Spinal cord (tissue), 10 donors: ENCODE data around the gene FLCN. TPM values are rescaled to one million over a fixed set of nuclear protein-coding genes. Genes with fewer than 3 reads are reported as not detected.
"Not testable (repeated sequence)": the region's sequence is repeated elsewhere in the genome, so short reads cannot be mapped to it uniquely, and the experiment has no call there.

Experiments
- DNase-seq, 6 donors: peaks; one replicate each; pipeline versions ENCODE4 v3.0.0 to v3.0.0-alpha.2; 2013 to 2015; ENCODE audit warnings: low spot score in 6 of 6, low read depth in 4 of 6
- H3K27ac ChIP-seq: one replicate; pipeline ENCODE4 v1.5.1; 2013; ENCODE audit warnings: low read depth, low read length, control low read depth
- H3K27me3 ChIP-seq: one replicate; pipeline ENCODE4 v1.6.1; 2013; ENCODE audit warnings: low read length; ENCODE audit not compliant: control insufficient read depth, insufficient read depth
- H3K36me3 ChIP-seq: one replicate; pipeline ENCODE4 v1.6.1; 2013; ENCODE audit warnings: low read length; ENCODE audit not compliant: control insufficient read depth, insufficient read depth
- H3K4me1 ChIP-seq: one replicate; pipeline ENCODE4 v1.6.1; 2013; ENCODE audit warnings: low read length; ENCODE audit not compliant: control insufficient read depth, insufficient read depth
- H3K4me3 ChIP-seq: one replicate; pipeline ENCODE4 v1.5.1; 2013; ENCODE audit warnings: low read depth, low read length, control low read depth
- H3K9me3 ChIP-seq: one replicate; pipeline ENCODE4 v1.6.1; 2013; ENCODE audit warnings: low read length; ENCODE audit not compliant: control insufficient read depth, insufficient read depth
- WGBS: methylation state at CpG from one replicate; pipeline ENCODE4 v1.1.5; 2013; ENCODE audit warnings: missing lambda C conversion rate; ENCODE audit not compliant: insufficient coverage; 5-methylcytosine and 5-hydroxymethylcytosine counted together
- polyA plus RNA-seq, 2 donors: library from polyadenylated mRNA; unstranded; fragments of 120-200 nt; gene quantifications; one replicate each; pipeline ENCODE4 v1.2.1, GENCODE V29; 2013; ENCODE audit not compliant: insufficient read length in 2 of 2
- total RNA-seq, 2 donors: library from RNA; depleted of rRNA in 1 of 2; stranded (reverse); fragments of 120-200 nt in 1 of 2; fragments of >200 nt in 1 of 2; gene quantifications; one replicate each; pipeline versions ENCODE4 v1.2.3 to v1.2.4, GENCODE V29; 2013 to 2014
- donor health status: healthy.

The FLCN gene
- total and polyA plus RNA-seq, 4 donors = 32.7 to 77.3 (median 47.6) TPM

GRCh38 chr17:17204041-17204591, 32.9 kb downstream of the FLCN start:
- 47% methylated on average over 15 of the region's 15 CpGs for WGBS
- peaks cover 25% of the 10 kb centered on the region for H3K36me3 ChIP-seq
- peak in 4 of 6 donors; percentile 29 to 90 (median 52) for DNase-seq
- H3K27ac ChIP-seq = no peak overlapping the region
- peaks cover 48% of the 10 kb centered on the region for H3K4me1 ChIP-seq
- no peak overlapping the region for H3K4me3 ChIP-seq
- no peaks in the 10 kb centered on the region for H3K9me3 ChIP-seq
- no peaks in the 10 kb centered on the region for H3K27me3 ChIP-seq

GRCh38 chr17:17203173-17203730, 33.7 kb downstream of the FLCN start:
- peaks cover 48% of the 10 kb centered on the region for H3K4me1 ChIP-seq
- no peaks in the 10 kb centered on the region for H3K27me3 ChIP-seq
- WGBS = 72% methylated on average over 15 of the region's 15 CpGs
- H3K9me3 ChIP-seq = no peaks in the 10 kb centered on the region
- no peak overlapping the region for H3K27ac ChIP-seq
- no peak for DNase-seq
- H3K36me3 ChIP-seq = peaks cover 25% of the 10 kb centered on the region
- no peak overlapping the region for H3K4me3 ChIP-seq

- 88% methylated on average over 6 of the region's 8 CpGs for WGBS
- no peak overlapping the region for H3K4me3 ChIP-seq
- no peaks in the 10 kb centered on the region for H3K27me3 ChIP-seq
- H3K4me1 ChIP-seq = peaks cover 48% of the 10 kb centered on the region
- peaks cover 25% of the 10 kb centered on the region for H3K36me3 ChIP-seq
- H3K27ac ChIP-seq = no peak overlapping the region
- no peaks in the 10 kb centered on the region for H3K9me3 ChIP-seq
- DNase-seq = no peak
Measured at GRCh38 chr17:17201907-17202306, 35.1 kb downstream of the FLCN start.

- peak overlapping the region; percentile 76 for H3K27ac ChIP-seq
Measured at GRCh38 chr17:17201271-17201670, 35.7 kb downstream of the FLCN start.

GRCh38 chr17:17200831-17201230, 36.1 kb downstream of the FLCN start:
- DNase-seq = peak in 1 of 6 donors; percentile 51
- 63% methylated on average over 4 of the region's 5 CpGs for WGBS
- H3K27me3 ChIP-seq = no peaks in the 10 kb centered on the region
- H3K36me3 ChIP-seq = peaks cover 25% of the 10 kb centered on the region
- no peaks in the 10 kb centered on the region for H3K9me3 ChIP-seq
- H3K4me1 ChIP-seq = peaks cover 48% of the 10 kb centered on the region
- H3K27ac ChIP-seq = peak overlapping the region; percentile 76
- H3K4me3 ChIP-seq = no peak overlapping the region

More at GRCh38 chr17:17201271-17201670, 35.7 kb downstream of the FLCN start:
- Histone ChIP-seq H3K9me3 (no peaks in the 10 kb centered on the region), H3K27me3 (no peaks in the 10 kb centered on the region), H3K4me1 (peaks cover 48% of the 10 kb centered on the region), H3K36me3 (peaks cover 25% of the 10 kb centered on the region), H3K4me3 (no peak overlapping the region)
- 79% methylated on average over 7 of the region's 10 CpGs for WGBS
- DNase-seq = no peak

GRCh38 chr17:17200311-17200710, 36.7 kb downstream of the FLCN start:
- H3K4me3 ChIP-seq = no peak overlapping the region
- H3K4me1 ChIP-seq = peaks cover 43% of the 10 kb centered on the region

GRCh38 chr17:17198281-17198680, 38.7 kb downstream of the FLCN start:
- Histone ChIP-seq H3K4me1 (peaks cover 22% of the 10 kb centered on the region), H3K9me3 (no peaks in the 10 kb centered on the region), H3K27me3 (no peaks in the 10 kb centered on the region), H3K36me3 (peaks cover 20% of the 10 kb centered on the region), H3K4me3 (no peak overlapping the region), H3K27ac (no peak overlapping the region)
- 100% methylated on average over 1 of the region's 1 CpG for WGBS
- DNase-seq = no peak

More at GRCh38 chr17:17200311-17200710, 36.7 kb downstream of the FLCN start:
- no peak for DNase-seq
- Histone ChIP-seq H3K9me3 (no peaks in the 10 kb centered on the region), H3K27me3 (no peaks in the 10 kb centered on the region), H3K27ac (peak overlapping the region; percentile 76), H3K36me3 (peaks cover 25% of the 10 kb centered on the region)
- WGBS = 44% methylated on average over 4 of the region's 7 CpGs

- Histone ChIP-seq H3K4me1 (peaks cover 22% of the 10 kb centered on the region), H3K4me3 (no peak overlapping the region), H3K36me3 (peaks cover 5% of the 10 kb centered on the region), H3K9me3 (no peaks in the 10 kb centered on the region), H3K27me3 (no peaks in the 10 kb centered on the region), H3K27ac (no peak overlapping the region)
- no peak for DNase-seq
Measured at GRCh38 chr17:17196776-17197175, 40.2 kb downstream of the FLCN start.

- H3K36me3 ChIP-seq, DNase-seq, H3K4me3 ChIP-seq, H3K27ac ChIP-seq, H3K27me3 ChIP-seq, H3K9me3 ChIP-seq: not testable (repeated sequence)
- WGBS = 100% methylated on average over 1 of the region's 5 CpGs
- peaks cover 14% of the 10 kb centered on the region for H3K4me1 ChIP-seq
Measured at GRCh38 chr17:17195466-17195865, 41.5 kb downstream of the FLCN start.

GRCh38 chr17:17191961-17192381, 45.0 kb downstream of the FLCN start:
- H3K4me1 ChIP-seq = peaks cover 13% of the 10 kb centered on the region
- no peak overlapping the region for H3K4me3 ChIP-seq
- WGBS = 50% methylated on average over 2 of the region's 10 CpGs
- DNase-seq = peak in 2 of 6 donors; percentile 28 to 71
- H3K27ac ChIP-seq = peak overlapping the region; percentile 2
- H3K36me3 ChIP-seq = peaks cover 20% of the 10 kb centered on the region
- no peaks in the 10 kb centered on the region for H3K27me3 ChIP-seq
- H3K9me3 ChIP-seq = no peaks in the 10 kb centered on the region
